ENCODE results near the gene CYB5D1.
A peak's percentile ranks its signal among the peaks of the same experiment; 100 is the strongest.

The CYB5D1 gene

DNA sequence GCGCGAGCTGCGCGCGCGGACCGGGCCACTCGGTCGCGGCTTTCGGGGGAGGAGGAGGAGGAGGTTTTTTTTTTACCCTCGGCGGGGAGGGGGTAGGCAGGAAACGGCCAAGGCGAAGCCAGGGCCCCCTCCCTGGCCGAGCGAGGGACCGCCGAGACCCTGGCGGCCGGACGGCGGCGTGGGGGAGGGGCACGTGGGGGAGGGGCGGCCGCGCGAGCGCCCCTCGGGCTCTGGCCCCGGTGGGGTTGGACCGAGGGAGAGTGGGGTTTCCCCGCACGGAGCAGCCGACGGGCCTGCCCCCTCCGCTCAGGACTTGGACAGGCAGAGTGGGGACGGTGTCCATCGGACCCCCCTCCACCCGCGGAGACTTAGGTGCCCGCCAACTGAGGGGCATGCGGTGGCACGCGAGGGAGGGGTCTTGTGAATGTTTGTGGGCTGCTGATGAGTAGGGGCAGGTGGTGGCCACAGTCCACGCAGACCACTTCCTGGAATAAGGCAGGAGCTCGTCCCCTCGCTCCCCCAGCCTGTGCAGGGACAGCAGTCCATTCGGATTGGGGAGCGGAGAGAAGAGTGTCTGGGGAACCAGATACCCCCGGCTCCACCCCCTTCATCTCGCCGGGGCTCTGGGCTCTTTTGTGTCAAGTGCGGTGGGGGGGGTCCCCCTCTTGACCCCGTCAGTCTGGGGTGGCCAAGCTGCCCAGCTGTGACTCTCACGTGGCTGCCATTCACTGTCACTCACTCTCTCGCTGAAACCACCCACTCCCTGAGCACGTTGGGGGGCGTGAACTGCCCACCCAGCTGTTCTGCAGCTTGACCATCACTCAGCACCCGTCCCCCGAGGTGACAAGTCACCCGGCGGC lies 27.8 kb downstream of the CYB5D1 start:
- DNase-seq (ENCODE audit: low read depth in 1 of 2, low spot score in 1 of 2) = peak in 1 of 2 donors; percentile 23

DNA sequence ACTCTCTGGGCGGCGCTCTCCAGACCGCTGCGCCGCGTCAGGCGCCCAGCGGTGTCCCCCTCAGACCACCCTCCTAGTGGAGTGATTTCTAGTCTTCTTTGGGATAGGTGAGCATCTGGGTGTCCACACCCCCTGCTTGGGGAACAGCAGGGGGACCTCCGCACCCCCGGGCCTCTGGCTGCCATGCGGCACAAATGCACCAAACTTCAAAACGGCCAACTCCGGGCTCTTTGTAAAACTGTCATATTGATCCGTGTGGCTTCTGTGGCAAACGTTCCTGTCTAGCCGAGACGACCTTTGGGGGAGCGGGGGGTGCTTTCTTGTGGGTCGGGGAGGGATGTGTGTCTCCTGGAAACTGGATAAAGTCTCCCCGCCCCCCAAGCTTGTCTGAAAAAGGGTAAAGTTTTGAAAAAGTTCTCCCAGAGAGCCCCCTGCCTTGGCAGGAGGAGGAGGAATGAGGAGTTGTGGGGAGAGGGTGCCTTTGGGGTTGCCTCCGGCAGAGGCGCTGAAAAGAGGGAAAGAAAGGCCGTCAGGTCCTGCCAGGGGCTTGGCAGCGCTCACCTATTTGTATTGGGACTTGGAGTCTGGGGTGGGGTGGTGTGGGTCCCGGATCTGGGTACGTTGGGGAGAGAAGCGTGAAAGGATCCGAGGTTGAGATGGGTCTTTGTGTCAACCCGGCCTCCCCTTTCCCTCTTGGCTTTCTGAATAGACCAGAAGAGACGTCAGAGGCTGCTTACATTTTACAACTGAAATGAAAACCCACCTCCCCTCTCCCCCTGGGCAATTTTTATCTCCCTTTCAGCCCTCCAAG lies 28.6 kb downstream of the CYB5D1 start:
- DNase-seq (ENCODE audit: low read depth in 1 of 2, low spot score in 1 of 2) = peak; percentile 22 to 32

DNA sequence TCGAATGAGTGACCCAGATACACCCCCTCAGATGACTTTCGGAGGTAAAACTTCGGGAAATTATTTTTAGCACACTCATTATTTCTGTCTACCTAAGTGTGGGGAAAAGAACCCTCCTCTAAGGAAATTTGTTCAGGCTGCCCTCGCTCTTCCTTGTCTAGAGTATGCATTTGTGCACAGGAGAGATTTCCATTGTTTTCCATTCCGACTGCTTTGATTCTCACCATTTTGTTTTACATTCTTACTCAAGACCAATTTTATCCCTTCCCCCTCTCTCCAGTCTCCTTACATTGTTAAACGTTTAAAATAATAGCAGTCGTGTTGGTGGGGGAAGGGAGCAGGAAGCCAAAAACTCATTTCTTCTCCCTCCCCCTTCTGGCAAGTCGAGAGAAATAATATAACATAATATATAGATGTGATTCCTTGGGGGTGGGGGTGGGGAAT lies 29.3 kb downstream of the CYB5D1 start:
- no peak for DNase-seq (ENCODE audit: low read depth in 1 of 2, low spot score in 1 of 2)

DNA sequence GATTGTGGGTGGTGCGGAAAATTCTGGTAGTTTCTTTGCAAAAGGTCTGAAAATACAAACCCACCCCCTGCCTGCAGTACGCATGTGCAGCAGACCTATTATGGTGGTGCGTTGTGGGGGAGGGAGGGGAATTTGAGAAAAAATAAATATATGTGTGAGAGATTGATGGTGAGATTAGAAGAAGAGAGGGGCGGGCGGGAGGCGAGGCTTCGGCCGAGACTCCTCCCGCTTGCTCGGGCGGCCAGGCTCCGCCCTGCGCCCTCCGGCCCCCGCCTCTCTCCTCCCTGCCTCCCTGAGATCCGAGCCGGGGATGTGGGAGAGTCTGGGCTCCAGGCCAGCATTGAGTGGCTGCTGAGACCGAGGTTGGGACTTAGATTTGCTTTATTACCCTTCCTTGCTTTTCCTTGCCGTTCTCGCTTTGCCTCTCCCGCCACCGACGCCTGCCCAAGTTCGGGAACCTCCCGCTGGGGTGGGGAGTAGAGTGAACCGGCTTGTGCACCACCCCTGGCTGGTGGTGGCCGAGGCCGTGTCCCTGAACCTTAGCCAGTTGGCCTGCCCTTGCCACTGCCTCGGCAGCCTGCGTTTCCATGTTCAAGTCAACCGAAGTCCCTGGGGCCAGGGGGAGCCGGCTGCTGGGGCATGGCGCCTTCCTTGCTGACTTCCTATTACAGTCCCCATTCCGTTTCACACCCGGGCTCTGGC lies 29.8 kb downstream of the CYB5D1 start:
- DNase-seq (ENCODE audit: low read depth in 1 of 2, low spot score in 1 of 2) = peak; percentile 70 to 73

DNA sequence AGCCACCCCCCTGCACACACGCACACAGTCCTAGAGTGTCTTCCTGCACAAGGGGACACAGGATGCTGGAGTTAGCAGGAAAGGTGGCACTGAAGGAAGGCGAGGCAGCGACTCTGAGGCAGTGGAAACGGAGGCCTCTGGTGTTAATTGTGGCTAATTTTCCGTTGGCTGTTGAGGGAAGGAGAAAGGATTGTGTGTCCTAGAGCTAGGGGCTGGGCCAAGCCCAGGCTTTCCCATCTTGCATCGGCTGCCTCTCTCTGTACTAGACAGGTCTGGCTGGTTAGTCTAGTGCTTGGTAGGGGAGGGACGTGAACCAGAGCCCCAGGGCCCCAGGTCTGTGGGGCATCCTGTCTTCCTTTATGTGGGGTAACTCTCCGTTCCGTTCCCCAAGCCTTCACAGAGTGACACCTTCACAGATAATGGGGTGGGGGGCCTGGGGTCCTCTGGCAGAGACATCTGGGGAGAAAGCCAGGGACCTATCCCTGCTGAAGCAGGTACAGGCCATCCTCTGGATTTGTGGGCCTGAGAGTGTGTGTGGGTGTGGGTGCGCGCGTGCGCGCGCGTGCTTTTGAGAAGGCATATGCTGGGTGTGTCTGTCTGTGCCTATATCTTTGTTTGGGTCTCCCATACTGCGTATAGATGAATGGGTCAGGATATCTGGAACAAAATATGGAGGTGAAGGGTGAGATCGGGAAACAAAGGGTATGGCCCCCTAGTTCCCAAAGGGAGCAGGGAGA lies 30.5 kb downstream of the CYB5D1 start, which contains the start of gene CHD3:
Gene CHD3, plus strand, starts transcription at position 606 of the 737 bp plus-strand sequence. CDS start 212 bp downstream, outside the sequence.
- peak in 1 of 2 donors; percentile 27 for DNase-seq (ENCODE audit: low read depth in 1 of 2, low spot score in 1 of 2)

DNA sequence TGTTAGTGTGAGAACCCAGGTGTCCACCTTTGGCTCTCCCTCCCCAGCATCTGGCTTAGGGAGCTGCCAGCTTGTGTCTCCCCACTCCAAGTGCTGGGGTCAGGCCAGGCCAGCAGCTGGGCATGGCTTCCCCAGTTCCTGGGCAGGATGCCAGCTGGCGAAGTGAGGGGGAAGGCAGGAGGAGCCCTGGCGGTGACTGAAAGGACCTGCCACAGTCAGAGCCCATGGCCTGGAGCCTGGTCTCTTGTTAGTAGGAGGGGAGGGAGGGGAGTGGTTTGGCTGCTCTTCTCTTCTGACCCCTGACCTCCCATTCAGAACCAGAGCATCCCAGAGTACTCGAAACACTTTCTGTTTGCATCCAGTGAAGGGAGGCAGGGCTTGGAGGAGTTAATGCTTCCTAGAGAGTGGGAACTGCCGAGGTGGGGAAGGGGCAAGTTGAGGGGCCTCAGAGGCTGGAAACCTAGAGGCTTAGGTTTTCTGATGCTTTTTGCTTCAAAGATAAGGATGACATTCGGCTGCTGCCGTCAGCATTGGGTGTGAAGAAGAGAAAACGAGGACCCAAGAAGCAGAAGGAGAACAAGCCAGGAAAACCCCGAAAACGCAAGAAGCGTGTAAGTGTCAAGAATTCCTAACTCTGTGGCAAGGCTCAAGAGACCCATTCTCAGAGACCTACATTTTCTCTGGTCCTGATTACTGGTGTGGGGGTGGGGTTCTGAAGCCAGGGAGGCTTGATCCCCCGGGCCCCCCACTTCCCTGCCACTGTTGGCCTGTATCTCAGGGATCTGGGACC lies 31.6 kb downstream of the CYB5D1 start:
- DNase-seq (ENCODE audit: low read depth in 1 of 2, low spot score in 1 of 2) = peak in 1 of 2 donors; percentile 17

DNA sequence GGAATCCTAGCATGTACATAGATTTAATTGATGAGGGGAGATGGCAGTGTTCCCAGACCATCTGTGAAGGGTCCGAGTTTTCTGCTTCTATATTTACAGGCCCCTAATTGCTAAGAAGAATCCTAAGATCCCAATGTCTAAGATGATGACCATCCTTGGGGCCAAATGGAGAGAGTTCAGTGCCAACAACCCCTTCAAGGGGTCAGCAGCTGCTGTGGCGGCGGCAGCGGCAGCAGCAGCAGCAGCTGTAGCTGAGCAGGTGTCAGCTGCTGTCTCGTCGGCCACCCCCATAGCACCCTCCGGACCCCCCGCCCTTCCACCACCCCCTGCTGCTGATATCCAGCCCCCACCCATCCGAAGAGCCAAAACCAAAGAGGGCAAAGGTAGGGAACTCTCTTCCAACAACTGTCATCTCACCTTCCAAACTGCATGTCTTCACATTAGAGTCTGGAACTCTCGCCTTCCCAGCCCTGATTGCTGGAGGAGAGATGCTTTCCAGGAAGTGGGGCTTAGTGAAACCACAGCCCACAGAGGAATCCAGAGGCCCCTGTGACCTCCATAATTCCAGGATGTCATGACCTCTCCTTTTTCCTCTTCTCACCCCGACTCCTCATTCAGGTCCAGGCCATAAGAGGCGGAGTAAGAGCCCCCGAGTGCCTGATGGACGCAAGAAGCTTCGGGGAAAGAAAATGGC lies 35.5 kb downstream of the CYB5D1 start:
- DNase-seq (ENCODE audit: low read depth in 1 of 2, low spot score in 1 of 2) = no peak

DNA sequence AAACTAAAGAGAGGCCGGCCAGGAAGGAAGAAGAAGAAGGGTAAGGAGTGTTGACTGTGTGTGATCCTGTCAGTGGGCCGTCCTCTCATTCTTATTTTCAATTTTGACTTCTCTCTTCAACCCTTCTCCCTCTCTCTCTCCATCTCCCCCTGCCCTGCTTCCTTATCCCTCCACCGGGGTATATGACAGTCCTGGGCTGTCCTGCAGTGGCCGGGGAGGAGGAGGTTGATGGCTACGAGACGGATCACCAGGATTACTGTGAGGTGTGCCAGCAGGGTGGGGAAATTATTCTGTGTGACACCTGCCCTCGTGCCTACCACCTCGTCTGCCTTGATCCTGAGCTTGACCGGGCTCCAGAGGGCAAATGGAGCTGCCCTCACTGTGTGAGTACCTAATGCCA lies 36.4 kb downstream of the CYB5D1 start:
- DNase-seq (ENCODE audit: low read depth in 1 of 2, low spot score in 1 of 2) = no peak

DNA sequence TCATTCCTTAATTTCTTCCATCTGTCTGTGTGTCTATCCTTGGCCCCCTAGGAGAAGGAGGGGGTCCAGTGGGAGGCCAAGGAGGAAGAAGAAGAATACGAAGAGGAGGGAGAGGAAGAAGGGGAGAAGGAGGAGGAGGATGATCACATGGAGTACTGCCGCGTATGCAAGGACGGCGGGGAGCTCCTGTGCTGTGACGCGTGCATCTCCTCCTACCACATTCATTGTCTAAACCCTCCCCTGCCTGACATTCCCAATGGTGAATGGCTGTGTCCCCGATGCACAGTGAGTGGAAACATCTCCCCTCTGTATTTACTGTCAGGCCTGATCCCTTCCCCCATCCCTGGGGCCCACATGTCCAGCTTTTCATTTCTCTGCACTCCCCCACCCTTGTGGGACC lies 37.1 kb downstream of the CYB5D1 start:
- DNase-seq (ENCODE audit: low read depth in 1 of 2, low spot score in 1 of 2) = no peak

DNA sequence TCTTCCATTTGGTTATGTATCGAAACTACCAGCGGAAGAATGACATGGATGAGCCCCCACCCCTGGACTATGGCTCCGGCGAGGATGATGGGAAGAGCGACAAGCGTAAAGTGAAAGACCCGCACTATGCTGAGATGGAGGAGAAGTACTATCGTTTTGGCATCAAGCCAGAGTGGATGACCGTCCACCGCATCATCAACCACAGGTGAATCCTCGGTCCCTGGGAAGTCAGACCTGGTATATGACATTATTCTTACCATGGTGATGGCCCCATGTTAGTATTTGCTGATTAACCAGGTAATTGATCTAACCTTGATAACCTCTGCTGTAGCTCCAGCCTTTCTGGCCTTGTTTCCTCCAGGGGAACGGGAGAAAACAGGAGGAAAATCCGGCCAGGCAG lies 39.3 kb downstream of the CYB5D1 start:
- DNase-seq (ENCODE audit: low read depth in 1 of 2, low spot score in 1 of 2) = no peak

DNA sequence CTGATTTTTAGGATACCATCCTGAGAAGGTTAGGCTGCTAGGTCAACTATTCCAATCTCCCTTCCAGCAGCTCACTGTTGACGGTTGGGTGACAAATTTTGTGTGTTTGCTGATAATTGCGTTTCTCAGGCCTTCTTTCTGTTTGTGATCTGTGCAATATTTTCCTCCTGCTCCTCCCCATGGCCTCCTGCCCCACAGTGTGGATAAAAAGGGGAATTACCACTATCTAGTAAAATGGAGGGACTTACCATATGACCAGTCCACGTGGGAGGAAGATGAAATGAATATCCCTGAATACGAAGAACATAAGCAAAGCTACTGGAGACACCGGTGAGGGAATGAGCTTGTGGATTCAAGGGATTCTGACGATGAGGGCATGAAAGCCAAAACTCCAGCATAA lies 40.0 kb downstream of the CYB5D1 start:
- no peak for DNase-seq (ENCODE audit: low read depth in 1 of 2, low spot score in 1 of 2)

DNA sequence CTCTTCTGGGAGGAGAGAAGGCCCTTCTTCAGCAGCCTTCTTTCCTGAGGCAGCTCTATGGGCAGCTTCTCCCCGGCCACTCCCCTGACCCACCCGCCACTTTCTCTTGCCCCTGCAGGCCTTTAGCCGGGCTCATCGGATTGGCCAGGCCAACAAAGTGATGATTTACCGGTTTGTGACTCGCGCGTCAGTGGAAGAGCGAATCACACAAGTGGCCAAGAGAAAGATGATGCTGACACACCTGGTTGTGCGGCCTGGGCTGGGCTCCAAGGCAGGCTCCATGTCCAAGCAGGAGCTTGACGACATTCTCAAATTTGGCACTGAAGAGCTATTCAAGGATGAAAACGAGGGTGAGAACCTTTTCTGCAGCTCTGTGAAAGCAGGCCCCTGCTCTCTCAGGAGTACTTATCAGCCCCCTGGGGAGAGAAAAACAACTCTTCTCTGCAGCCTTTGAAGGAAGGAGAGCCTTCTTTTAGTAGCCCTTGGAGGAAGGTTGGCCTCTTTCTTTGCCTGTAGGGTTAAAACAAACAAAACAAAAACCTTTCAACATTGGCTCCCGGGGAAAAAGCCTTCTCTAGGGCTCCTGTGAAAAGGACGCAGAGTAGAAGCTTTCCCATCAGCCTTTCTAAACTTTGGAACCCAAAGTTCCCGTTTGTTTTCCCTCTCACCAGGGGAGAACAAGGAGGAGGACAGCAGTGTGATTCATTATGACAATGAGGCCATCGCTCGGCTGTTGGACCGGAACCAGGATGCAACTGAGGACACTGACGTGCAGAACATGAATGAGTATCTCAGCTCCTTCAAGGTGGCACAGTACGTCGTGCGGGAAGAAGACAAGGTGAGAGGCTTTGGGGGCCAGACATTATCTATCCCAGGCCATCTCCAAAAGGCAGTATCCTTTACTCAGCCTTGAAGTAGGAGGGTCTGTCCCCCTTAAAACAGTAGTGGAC lies 45.6 kb downstream of the CYB5D1 start:
- no peak for DNase-seq (ENCODE audit: low read depth in 1 of 2, low spot score in 1 of 2)

DNA sequence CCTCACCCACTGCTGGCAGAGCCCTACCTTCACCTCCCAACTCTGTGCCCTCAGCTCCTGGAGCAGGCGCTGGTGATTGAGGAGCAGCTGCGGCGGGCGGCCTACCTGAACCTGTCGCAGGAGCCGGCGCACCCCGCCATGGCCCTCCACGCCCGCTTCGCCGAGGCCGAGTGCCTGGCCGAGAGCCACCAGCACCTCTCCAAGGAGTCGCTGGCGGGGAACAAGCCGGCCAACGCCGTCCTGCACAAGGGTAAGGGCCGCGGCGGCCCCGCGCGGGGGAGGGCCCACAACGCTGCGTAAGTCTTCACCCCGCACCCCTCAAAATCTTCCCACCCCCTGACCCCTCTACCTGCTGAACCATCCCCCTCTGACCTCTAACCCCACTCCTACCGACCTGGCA lies 51.3 kb downstream of the CYB5D1 start:
- no peak for DNase-seq (ENCODE audit: low read depth in 1 of 2, low spot score in 1 of 2)

DNA sequence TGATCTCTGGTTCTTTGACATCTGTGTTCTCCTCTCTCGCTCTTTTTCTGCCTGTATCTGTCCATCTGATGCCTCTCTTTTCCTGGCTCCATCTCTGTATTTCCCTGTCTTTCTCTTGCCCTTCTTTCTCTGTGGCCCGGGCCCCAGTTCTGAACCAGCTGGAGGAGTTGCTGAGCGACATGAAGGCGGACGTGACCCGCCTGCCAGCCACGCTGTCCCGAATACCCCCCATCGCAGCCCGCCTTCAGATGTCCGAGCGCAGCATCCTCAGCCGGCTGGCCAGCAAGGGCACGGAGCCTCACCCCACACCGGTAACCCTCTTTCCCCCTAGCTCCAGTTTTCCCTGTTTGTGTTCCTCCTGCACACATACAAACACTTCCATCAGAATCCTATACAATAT lies 52.5 kb downstream of the CYB5D1 start:
- DNase-seq (ENCODE audit: low read depth in 1 of 2, low spot score in 1 of 2) = no peak

DNA sequence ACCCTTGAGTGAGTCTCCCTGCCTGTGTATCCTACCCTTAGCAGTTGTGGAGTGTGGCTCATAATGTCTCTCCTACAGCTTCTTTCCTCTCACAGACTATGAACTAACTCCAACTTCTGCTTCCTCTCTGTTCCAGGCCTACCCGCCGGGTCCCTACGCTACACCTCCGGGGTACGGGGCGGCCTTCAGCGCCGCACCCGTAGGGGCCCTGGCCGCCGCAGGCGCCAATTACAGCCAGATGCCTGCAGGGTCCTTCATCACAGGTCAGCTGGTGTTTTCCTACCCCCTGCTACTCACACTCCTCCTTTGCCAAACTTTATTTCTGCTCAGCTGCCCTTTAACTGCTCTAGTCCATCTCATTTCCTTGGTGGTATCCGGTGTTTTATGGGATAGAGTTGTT lies 52.9 kb downstream of the CYB5D1 start:
- no peak for DNase-seq (ENCODE audit: low read depth in 1 of 2, low spot score in 1 of 2)

DNA sequence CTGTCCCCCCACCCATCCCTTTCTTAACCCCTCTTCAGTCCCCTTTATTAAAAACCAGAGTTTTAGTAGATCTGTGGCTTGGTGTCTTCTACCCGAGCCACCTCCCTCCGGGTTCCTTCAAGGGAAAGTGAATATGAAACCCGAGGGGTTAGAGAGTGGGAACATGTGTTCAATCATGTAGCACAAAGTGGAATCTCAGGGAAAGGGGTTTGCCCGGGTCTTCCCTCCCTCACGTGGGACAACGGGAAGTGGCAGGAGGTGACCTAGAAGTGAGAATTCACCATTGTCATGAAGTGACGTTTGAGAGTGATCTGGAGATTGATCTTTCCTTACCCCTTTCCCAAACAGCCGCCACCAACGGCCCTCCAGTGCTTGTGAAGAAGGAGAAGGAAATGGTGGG lies 53.3 kb downstream of the CYB5D1 start:
- DNase-seq (ENCODE audit: low read depth in 1 of 2, low spot score in 1 of 2) = no peak

Data from activated T-helper 1 cell treated with anti-CD3 and anti-CD28 coated beads, Interleukin-2, amount 50 U/mL, for 16 hours (primary cell).